ENCODE measurements around the gene MOSPD2.

MOSPD2 gene

GRCh38 chrX:14864631-14865030, 8.6 kb upstream of the MOSPD2 start:
- no peak for TF ChIP-seq POLR2AphosphoS5 (IDR thresholded peaks at IDR 0.05; ENCODE audit: low read depth, low read length)
- TF ChIP-seq FOXP2 (optimal IDR thresholded peaks at IDR 0.05; ENCODE audit: borderline replicate concordance, extremely low read depth, extremely low read length, insufficient read depth), result no peak
- no peak for TF ChIP-seq TAF1 (IDR thresholded peaks at IDR 0.05; ENCODE audit: borderline replicate concordance, insufficient read depth, low read length)
- no peak for TF ChIP-seq REST (IDR thresholded peaks at IDR 0.05; ENCODE audit: insufficient read depth in 1 of 2, low read depth in 2 of 2, low read length in 2 of 2)
- TF ChIP-seq SIN3A (IDR thresholded peaks at IDR 0.05; ENCODE audit: borderline replicate concordance, insufficient read depth, low read length), result no peak

GRCh38 chrX:14865201-14865600, 8.0 kb upstream of the MOSPD2 start:
- TF ChIP-seq TAF1 (IDR thresholded peaks at IDR 0.05; ENCODE audit: borderline replicate concordance, insufficient read depth, low read length) (no peak), SIN3A (IDR thresholded peaks at IDR 0.05; ENCODE audit: borderline replicate concordance, insufficient read depth, low read length) (no peak), REST (IDR thresholded peaks at IDR 0.05; ENCODE audit: insufficient read depth in 1 of 2, low read depth in 2 of 2, low read length in 2 of 2) (no peak)

- no peak for TF ChIP-seq SIN3A (IDR thresholded peaks at IDR 0.05; ENCODE audit: borderline replicate concordance, insufficient read depth, low read length)
- no peak for TF ChIP-seq REST (IDR thresholded peaks at IDR 0.05; ENCODE audit: insufficient read depth in 1 of 2, low read depth in 2 of 2, low read length in 2 of 2)
- no peak for TF ChIP-seq FOXP2 (optimal IDR thresholded peaks at IDR 0.05; ENCODE audit: borderline replicate concordance, extremely low read depth, extremely low read length, insufficient read depth)
- no peak for TF ChIP-seq TAF1 (IDR thresholded peaks at IDR 0.05; ENCODE audit: borderline replicate concordance, insufficient read depth, low read length)
- no peak for TF ChIP-seq POLR2AphosphoS5 (IDR thresholded peaks at IDR 0.05; ENCODE audit: low read depth, low read length)
Measured at GRCh38 chrX:14871767-14872166, 1.5 kb upstream of the MOSPD2 start.

- TF ChIP-seq SIN3A (IDR thresholded peaks at IDR 0.05; ENCODE audit: borderline replicate concordance, insufficient read depth, low read length), result no peak
- TF ChIP-seq TAF1 (IDR thresholded peaks at IDR 0.05; ENCODE audit: borderline replicate concordance, insufficient read depth, low read length), result no peak
- TF ChIP-seq POLR2AphosphoS5 (IDR thresholded peaks at IDR 0.05; ENCODE audit: low read depth, low read length), result no peak
- TF ChIP-seq REST (IDR thresholded peaks at IDR 0.05; ENCODE audit: insufficient read depth in 1 of 2, low read depth in 2 of 2, low read length in 2 of 2), result no peak
- no peak for TF ChIP-seq FOXP2 (optimal IDR thresholded peaks at IDR 0.05; ENCODE audit: borderline replicate concordance, extremely low read depth, extremely low read length, insufficient read depth)
Measured at GRCh38 chrX:14872355-14872754, 866 bp upstream of the MOSPD2 start.

- TF ChIP-seq REST (IDR thresholded peaks at IDR 0.05; ENCODE audit: insufficient read depth in 1 of 2, low read depth in 2 of 2, low read length in 2 of 2) (no peak), POLR2AphosphoS5 (IDR thresholded peaks at IDR 0.05; ENCODE audit: low read depth, low read length) (no peak)
Measured at GRCh38 chrX:14873676-14874049, 442 bp downstream of the MOSPD2 start.

Measured in PFSK-1 (cell line).